Fibroblast of mammary gland (primary cell): ENCODE data around the gene MEF2B.

Source experiments
- DNase-seq: peaks from one replicate; pipeline ENCODE4 v3.0.0-alpha.2; 2010; ENCODE audit warnings: low read depth
- H3K4me3 ChIP-seq: 2 replicates; pipeline ENCODE4 v1.5.1; 2011; ENCODE audit warnings: low read depth, mild to moderate bottlenecking, low read length, moderate library complexity; ENCODE audit not compliant: control insufficient read depth
- CTCF ChIP-seq: conservative IDR thresholded peaks from 2 replicates; pipeline ENCODE4 v1.5.1; 2011; ENCODE audit warnings: low read depth, low read length, inconsistent platforms; ENCODE audit not compliant: control insufficient read depth, insufficient read depth

MEF2B gene

GRCh38 chr19:19213426-19214158 lies 43.5 kb upstream of the MEF2B start:
- no peak overlapping the region for H3K4me3 ChIP-seq
- TF ChIP-seq CTCF: no peak
- no peak for DNase-seq

GRCh38 chr19:19212916-19213315 lies 42.9 kb upstream of the MEF2B start:
- H3K4me3 ChIP-seq: no peak overlapping the region
- no peak for DNase-seq
- TF ChIP-seq CTCF: no peak

- TF ChIP-seq CTCF: no peak
- H3K4me3 ChIP-seq: no peak within 1 kb of the TSS
- no peak for DNase-seq
Observed at GRCh38 chr19:19211499-19212420, 41.7 kb upstream of the MEF2B start, which contains the start of gene NCAN. NCAN (plus strand) TSS chr19:19211958; CDS start chr19:19216954, 4,996 bp downstream.

GRCh38 chr19:19209372-19209771 lies 39.3 kb upstream of the MEF2B start:
- no peak for DNase-seq
- no peak for TF ChIP-seq CTCF
- H3K4me3 ChIP-seq: no peak overlapping the region

- H3K4me3 ChIP-seq: no peak overlapping the region
- no peak for TF ChIP-seq CTCF
- no peak for DNase-seq
Observed at GRCh38 chr19:19207637-19208572, 37.8 kb upstream of the MEF2B start.

- DNase-seq: no peak
- TF ChIP-seq CTCF: no peak
- H3K4me3 ChIP-seq: no peak overlapping the region
Observed at GRCh38 chr19:19206938-19207337, 36.9 kb upstream of the MEF2B start.
